GM18909 (cell line): Measurements from ENCODE around the gene EME2.

Experiments used
- ATAC-seq: cut with Tn5 transposase; IDR thresholded peaks from one replicate; pipeline ENCODE4 v1.9.1; 2021; ENCODE audit warnings: mild to moderate bottlenecking; ENCODE audit not compliant: unreplicated experiment, poor library complexity

The EME2 gene

DNA sequence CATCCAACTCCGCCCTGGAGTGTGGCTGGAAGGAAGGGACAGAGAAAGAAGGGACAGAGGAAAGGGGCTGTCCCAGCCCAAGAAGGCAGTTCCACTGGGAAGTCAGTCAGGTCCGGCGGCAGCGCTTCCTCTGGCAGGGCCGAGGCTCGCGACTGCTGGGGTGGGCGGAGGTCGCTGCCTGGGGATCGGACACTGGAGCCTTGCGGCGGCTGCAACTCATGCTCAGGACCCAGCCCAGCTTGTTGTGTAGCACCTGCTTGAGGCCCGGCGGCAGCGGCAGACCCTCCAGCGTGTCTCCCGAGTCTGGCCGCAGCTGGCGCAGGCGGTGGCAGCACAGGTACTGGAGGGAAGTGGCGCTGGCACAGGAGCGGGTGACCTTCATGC is 4.4 kb downstream of the EME2 start:
- no peak for ATAC-seq

DNA sequence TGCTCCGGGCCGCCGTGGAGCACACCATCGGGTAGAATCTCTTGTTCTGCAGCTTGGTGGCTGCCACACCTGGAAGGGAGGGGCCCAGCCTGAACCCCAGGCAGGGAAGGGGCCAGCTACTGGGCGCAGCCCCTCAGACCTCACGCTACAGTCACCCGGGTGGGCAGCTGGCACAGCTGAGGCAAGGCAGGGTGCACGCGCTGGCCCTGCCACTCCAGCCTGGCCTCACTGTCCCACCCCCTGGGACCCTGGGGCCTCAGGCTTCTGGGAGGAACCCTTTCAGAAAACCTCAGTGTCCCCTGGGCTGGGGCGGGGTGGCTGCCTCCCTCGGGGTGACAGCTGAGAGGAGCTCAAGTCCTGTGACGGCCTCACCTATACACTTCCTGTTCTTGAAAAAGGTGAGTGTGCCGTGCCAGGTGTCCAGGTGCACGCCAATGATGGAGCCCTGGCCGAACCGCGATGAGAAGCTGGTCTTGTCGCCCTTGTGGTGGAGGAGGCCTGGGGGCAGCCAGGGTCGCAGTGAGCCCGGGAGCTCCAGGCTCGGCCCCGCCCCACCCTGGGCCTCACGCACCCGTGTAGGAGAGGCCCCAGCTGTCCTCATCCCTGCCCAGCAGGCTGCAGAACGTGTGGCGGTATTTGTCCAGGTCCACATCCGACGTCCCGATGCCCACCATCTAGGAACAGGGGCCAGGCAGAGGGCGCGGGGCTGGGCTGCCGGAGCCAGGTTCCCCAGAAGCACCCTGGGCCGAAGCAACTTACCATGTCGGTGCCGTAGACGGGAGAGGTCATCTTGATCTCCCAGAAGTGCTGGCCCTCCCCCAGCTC is 5.0 kb downstream of the EME2 start:
- ATAC-seq, result no peak

DNA sequence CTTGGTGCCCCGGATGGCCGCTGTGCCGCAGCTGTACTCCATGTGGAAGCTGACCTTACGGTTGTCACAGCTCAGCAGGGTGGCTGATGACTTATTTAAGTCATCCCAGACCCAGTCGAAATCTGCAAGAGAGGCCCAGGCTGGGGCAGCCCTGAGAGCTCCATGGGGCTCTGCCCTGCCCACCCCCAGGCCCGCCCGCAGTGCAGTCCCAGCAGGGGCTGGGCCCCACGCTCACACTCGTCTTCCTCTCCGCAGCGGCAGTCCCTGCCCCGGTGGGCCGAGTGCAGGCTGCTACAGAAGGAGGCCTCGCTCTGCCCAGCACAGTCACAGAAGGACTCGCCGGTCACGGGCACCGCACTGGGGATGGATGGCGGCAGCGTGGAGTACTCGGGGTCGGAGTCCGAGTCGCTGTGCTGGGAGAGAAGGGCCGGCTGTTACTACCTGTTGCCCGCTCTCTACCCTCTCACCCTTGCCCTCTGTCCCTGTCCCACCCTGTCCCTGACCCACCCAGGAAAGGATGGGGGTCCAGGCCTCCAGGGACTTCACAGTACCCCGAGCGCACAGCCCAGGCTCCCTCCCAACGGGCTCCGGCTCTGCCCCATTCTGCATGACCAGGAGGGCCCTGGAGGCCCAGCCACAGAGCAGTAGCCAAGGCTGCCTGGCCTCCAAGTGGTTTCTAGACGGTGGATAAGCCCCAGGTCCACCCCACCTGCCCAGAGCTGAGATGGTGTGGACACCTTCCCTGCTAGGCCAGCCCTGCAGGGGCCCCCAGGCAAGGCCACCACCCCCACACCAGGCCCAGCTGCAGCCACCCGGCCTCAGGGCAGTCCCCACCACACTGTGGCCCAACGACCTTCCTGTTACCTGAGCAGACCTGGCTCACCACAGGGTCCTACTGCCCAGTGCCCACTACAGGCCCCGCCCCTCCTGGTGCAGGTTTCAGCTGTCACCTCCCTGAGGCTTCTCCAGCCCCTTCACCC is 5.9 kb downstream of the EME2 start:
- ATAC-seq, result no peak

DNA sequence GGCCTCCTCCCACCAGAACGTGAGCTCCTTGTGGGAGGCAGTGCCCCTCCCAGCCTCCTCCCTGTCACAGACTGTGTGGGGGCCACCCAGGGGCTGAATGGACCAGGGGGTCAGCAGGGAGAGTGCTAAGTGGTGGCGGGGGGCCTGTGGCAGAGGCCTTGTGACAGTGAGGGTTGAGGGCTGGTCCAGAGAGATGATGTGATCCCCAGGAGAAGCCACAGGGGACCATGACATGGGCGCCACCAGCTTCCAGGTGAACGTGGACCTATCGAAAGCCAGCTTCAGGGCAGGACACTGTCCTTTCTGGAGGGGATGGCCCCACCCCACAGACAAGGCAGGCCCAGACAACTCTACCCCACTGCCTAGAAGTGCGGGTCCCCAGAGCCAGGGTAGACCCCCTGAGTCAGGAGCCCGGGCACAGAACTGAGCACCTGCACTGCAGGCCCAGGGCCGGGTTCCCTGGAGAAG is 6.7 kb downstream of the EME2 start:
- ATAC-seq, result no peak

DNA sequence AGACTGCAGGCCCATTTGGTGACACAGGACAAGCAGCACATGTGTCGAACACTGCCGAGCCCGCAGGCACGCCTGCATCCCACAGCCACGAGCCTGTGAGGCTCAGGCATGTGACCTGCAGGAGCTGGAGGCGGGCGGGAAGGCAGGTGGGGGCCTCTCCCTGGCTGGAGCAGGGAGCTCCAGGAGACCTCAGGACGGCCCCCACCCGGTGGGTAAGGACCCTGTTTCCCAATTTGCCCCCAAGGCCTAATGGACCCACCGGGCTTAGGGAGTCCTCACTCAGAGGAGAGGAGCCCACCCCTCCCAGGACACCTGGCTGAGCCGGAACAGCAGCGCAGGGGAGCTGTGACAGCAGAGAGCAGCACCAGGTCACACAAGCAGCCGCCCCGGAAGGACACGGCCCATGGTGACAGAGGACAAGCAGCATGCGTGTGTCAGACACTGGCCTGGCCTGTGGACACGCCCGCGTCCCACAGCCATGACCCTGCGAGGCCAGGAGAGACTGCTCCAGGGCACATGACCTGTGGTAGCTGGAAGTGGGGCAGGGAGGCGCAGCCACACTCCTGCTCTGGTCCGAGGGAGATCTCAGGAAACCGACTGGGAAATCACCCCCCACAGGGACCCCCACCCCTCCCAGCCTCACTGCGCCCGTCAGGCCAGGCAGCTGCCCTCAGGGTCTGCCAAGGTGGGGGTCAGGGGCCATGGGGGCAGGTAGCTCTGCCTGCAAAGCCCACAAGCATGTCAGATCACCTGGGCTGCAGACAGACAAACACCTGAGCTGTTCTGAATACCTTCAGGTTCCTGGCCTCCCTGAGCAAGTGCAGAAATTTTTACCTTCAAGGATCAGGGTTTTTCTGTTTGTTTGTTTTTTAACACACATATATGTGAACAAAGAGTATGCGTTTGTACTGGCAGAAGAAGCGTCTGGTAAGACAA is 7.4 kb downstream of the EME2 start:
- ATAC-seq, result no peak

DNA sequence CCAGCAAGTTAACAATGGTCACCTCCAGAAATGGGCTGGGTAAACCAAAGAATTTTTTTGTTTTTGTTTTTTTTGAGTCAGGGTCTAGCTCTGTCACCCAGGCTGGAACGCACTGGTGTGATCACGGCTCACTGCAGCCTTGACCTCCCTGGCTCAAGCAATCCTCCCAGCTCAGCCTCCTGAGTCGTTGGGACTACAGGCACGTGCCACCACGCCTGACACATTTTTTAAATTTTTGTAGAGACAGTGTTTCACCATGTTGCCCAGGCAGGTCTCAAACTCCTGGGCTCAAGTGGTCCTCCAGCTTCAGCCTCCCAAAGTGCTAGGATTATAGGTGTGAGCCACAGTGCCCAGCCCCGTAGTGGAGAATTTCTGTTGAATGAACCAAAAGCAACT is 8.1 kb downstream of the EME2 start:
- no peak for ATAC-seq

DNA sequence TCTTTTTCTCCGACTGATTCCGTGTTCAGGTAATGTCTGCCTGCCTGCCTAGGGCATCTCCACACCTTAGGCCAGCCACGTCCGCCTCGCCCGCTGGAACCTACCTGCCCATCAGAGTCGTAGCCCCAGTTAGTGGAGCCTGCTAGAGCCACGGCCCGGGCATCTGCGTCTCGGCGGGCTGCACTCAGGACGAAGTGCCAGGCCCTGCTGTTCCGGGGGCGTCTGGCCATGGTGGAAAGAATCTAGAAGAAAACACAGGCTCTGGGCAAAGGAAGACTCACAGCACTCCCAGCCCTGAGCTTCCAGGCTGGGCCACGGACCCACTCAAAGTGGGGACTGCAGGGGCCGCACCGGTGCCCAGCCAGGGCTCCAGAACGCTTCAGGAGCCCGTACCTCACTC is 8.6 kb downstream of the EME2 start:
- no peak for ATAC-seq

DNA sequence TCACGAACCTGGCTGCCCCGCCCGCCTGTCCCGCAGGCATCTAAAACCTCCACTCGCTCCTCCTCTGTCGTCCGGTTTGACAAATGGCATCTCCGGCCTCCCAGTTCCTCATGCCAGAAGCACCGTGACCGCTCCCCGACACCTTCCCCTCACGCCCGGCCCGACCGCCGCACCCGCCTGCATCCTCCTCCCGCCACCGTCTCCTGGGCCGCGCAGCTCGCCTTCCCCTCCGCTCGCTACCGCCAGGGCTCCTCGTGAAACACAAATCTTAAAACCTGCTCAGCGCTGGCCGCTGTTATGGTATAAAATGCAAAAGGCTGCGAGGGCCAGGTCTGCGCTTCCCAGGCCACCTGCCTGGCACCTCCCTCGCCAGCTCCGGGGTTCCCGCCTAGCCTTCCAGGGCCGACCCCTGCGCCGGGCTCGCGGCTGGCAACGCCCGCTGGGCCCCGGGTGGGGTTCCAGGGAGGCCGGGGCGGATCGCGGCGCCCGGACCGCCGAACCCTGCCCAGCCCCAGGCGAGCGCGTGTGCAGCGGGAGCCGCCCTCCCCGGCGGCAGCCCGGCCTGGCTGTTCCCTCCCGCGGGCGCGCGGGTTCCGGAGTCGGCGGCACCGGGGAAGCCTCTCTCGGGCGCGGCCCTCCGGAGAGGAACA is 9.3 kb downstream of the EME2 start:
- ATAC-seq, result no peak

DNA sequence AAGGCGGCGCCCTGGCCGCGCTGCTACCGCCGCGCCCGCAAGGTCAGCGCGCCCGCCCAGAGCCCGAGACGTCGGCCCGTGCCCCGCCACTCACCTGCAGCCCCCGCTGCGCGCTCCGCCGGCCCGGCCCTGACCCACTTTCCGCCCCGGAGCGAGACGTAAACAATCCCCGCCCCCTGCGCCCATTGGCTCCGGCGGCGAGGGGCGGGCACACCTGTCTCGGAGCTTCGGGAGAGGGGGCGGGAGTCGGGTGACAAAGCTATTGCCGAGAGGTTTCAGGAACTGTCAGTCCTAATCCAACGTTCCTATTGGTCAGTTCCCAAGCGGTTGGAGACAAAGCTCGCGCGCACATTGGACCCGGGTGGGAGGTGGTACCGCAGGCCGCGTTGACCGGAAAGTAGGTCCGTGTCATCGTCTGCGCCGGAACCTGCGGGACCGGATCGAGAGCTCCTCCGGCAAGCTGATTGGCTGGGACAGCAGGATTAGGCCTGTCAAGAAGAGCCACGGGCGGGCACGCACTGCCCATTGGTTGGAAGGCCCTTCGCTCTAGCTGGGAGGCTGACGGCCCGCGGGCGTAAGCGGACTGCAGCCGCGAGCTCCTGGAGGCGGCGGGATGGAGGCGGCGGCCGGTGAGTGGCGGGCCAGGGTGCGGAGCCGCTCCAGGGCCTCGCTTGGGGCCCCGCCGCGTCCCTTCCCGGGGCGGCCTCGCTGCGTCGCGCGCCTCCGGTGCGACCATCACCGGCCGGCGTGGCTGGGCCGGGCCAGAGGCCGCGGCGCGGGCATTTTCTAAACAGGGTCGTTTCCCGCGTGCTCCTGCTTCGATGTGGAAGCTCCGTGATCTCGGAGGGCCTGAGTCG is 10.0 kb downstream of the EME2 start, which contains the start of the genes NUBP2 and SPSB3:
Gene NUBP2 (plus strand): TSS at position 553 of the 857 bp plus-strand sequence. CDS start 61 bp downstream, at position 614.
Gene SPSB3 (minus strand): TSS at position 164 of the 857 bp plus-strand sequence. CDS start 1,088 bp downstream, outside the sequence.
- ATAC-seq, result peak; percentile 80

DNA sequence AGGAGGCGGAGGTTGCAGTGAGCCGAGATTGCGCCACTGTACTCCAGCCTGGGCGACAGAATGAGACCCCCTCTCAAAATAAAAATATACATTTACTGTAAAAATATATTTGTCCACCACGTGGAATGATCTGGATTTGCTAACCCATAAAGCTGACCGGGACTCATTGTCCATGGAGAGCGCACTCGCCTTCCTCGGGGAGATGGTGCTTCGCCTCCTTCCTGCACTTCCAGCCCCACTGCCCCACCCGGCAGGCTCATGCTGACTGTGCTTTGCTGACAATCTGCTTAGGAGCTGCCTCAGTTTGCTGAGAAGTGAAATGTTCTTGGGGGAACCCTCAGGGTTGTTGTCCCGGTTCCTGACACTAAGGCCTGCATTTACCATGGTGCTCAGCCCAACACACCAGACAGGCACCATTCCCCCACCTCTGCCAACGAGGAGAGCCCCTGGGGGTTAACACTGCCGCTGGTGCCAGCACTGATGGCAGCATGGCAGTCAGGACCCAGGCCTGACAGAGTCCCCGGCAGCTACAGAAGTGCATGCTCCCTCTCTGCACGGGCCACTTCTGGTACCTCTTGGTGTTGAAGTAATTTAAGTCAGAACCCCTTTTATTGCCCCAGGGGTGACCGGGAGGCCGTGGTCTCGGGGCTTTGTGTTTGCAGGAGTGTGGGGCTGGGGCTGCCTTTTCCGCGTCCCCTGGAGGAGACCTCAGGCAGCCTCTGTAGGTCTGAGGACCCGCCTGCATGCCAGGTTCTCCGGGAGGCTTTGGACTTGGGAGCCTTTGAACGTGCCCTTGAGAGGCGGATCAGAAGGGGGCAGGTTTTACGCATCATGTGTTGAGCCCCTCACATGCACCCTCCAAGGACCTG is 12.6 kb downstream of the EME2 start:
- no peak for ATAC-seq

DNA sequence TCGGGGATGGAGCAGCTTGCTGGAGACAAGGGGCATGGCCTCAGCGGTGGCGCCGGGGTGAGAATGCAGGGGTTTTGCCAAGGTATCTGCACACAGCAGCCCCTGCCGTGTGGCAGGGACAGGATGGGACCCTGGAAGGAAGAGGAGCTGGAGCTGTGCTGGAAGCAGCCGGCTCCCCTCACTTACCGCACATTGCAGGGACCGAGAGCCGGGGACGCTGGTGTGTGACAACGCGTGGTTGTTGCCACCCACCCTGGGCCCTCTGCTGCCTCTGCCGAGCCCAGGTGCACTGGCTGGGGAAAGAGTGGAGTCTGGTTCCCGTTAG is 13.2 kb downstream of the EME2 start:
- no peak for ATAC-seq

DNA sequence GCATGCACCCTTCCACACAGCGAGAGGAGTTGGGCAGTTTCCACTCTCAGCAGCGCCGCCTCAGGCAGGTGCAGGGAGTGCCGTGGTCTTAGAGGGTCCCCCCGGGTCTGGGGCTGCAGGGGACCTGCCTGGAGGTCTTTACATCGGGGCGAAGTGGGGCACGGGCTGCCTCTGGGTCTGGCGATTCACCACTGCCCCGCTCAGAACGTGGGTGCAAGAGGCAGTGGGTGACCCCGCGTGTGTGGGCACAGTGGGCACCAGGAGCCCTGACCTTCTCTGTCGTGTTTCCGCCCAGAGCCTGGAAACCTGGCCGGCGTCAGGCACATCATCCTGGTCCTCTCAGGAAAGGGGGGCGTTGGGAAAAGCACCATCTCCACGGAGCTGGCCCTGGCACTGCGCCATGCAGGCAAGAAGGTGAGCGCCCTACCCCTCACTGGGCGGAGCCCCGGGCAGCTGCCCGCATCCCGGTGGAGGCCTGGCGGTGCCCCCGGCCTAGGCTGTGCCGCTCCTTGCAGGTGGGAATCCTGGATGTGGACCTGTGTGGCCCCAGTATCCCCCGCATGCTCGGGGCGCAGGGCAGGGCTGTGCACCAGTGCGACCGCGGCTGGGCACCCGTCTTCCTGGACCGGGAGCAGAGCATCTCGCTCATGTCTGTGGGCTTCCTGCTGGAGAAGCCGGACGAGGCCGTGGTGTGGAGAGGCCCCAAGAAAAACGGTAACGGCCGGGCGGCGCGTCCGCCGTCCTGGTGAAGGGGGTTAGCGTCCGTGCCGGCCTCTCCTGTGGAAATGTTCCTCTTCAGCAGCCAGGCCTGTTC is 13.8 kb downstream of the EME2 start:
- no peak for ATAC-seq

DNA sequence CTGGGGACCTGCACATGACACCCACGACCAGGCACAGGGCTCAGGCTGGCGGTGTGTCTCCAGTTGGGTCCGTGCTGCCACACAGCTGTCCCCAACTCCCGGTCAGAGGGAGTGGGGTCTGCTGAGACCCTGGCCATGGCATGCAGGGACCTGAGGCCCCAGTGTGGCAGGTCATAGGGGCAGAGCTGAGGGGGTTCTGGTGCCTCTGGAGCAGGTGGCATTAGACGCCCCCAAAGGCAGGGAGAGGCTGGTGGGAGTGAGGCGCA is 14.4 kb downstream of the EME2 start:
- ATAC-seq, result no peak

DNA sequence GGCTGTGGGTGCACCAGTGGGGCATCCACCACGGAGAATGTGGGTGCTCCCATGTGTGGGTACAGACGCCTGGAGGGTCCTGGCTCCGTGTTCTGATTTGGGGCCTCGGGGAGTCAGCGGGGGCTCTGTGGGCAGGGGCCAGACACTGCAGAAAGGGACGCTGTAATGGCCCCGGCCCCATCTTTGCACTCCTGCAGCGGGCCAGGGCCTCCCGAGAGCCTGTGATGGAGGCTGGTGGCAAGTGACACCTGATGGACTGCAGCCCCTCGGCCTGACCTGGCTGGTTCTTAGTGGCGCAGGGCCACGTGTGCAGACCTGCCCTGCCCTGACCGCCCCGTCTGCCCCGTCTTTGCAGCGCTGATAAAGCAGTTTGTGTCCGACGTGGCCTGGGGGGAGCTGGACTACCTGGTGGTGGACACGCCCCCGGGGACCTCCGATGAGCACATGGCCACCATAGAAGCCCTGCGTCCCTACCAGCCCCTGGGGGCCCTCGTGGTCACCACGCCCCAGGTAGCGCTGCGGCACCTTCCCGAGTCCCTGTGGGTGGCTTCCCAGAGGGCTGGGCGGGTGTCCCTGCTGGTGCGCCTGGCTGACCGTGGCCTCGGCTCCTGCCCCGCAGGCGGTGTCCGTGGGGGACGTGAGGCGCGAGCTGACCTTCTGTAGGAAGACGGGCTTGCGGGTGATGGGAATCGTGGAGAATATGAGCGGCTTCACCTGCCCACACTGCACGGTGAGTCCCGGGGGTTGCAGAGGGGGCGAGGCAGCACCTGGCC is 14.9 kb downstream of the EME2 start:
- no peak for ATAC-seq

DNA sequence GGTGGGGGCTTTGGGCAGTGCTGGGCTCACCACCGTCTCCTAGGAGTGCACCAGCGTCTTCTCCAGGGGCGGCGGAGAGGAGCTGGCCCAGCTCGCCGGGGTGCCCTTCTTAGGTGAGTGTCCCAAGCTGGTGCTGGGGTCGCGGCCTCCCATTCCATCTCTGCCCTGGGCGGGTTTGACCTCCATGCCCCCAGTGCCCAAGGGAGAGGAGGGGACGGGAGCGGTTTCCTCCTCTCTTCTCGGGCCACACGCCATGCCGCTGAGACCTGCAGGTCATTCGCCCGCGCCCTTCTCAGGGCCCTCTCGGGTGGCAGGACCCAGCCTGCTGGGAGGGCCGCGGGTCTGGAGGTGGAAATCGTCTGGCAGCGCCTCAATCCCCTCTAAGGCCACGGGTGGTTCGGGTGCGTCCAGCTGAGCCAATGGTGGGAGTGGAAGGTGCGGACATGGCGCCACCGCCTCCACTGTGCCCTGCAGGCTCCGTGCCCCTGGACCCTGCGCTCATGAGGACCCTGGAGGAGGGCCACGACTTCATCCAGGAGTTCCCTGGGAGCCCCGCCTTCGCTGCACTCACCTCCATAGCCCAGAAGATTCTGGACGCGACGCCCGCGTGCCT is 15.6 kb downstream of the EME2 start:
- ATAC-seq, result no peak

DNA sequence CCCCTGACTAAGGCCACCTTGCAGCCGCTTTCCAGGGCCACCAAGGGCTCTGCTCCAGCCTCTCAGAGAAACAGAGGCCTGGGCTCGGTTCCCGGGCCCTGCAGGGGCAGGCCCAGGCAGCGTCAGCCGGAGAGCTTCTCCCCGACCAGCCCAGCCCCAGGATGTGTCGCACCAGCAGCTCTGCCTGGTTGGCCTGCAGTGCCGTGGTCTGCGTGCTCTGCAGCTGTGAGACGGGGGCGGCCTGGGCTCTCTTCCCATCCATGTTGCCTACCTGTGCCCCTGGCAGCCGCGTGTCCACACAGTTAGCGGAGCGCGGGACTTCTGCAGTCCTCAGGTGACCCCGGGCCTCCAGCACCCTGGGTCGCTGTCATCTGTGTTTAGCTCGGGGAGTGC is 16.1 kb downstream of the EME2 start:
- no peak for ATAC-seq
